Measurements from ENCODE around the gene IFNA21. TPM values are rescaled to one million over a fixed set of nuclear protein-coding genes. Genes with fewer than 3 reads are reported as not detected.

Gene IFNA21
- total and polyA plus RNA-seq, 2 of the 8 experiments (the other 6 are each of a cell fraction or from before 2014, with no cell fraction given) = not detected

DNA sequence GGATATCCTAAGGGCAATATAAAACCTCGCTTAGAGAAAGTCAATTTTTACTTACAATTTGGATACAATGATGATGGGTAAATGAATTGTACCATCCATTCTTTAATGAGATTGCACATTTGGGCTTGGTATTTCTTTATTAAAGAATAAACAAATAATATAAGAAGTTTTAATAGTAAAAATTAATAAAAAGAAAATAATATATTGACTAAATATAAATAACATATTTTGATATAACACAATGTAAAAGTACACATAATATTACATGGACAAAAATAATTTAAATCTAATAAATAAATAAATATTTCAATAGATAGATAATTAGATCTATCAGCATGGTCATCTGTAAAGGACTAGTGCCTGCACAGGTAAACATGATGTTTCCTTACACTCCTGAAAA is 944 bp downstream of the IFNA21 start (continued):
- TF ChIP-seq SAP30 (IDR thresholded peaks at IDR 0.05; ENCODE audit: insufficient read depth, insufficient replicate concordance, low read length) (no peak), SP2 (IDR thresholded peaks at IDR 0.05; ENCODE audit: low read length) (no peak), HDAC6 (IDR thresholded peaks at IDR 0.05; ENCODE audit: low read depth, low read length) (no peak)
- TF ChIP-seq, protein P1, sequence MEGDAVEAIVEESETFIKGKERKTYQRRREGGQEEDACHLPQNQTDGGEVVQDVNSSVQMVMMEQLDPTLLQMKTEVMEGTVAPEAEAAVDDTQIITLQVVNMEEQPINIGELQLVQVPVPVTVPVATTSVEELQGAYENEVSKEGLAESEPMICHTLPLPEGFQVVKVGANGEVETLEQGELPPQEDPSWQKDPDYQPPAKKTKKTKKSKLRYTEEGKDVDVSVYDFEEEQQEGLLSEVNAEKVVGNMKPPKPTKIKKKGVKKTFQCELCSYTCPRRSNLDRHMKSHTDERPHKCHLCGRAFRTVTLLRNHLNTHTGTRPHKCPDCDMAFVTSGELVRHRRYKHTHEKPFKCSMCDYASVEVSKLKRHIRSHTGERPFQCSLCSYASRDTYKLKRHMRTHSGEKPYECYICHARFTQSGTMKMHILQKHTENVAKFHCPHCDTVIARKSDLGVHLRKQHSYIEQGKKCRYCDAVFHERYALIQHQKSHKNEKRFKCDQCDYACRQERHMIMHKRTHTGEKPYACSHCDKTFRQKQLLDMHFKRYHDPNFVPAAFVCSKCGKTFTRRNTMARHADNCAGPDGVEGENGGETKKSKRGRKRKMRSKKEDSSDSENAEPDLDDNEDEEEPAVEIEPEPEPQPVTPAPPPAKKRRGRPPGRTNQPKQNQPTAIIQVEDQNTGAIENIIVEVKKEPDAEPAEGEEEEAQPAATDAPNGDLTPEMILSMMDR (IDR thresholded peaks at IDR 0.05; ENCODE audit: control extremely low read depth in 1 of 3, insufficient read depth in 1 of 3, low read depth in 1 of 3, low read length in 3 of 3) = no peak

All from H1 (cell line).